ENCODE measurements around the gene HSPBP1.

Gene HSPBP1

DNA sequence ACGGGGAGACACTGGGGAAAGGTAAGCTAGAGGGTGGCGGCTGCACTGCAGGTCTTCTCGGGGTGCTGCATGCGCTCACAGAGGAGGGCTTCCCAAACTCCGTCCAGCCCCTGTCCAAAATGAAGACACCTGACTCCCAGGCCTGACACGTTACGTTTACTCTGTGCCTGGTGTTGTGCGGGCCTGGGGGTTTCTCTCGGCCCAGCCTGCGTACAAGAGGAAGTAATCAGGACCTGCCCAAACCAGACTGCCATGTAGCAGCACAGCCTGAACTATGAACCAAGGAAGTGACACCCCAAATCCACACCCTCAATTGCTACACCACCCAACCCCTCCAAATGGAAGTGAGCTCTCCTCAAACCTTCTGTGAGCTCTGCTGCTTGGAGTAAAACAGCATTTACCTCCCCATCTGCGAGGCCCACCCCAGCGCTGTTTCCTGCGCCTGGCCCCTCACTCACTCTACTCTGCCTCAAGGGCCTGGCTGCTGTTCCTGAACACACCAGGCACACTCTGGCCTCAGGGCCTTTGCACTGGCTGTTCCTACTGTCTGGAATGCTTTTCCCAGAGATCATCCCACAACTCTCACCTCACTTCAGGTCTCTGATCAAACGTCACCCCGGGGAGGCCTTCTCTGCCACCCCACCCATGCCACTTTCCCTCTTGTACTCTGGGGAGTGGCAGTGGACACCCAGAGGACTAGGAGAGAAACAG, 3.0 kb downstream of the HSPBP1 start:
- no peak for DNase-seq (ENCODE audit: low read depth in 3 of 3, low spot score in 1 of 3)

DNA sequence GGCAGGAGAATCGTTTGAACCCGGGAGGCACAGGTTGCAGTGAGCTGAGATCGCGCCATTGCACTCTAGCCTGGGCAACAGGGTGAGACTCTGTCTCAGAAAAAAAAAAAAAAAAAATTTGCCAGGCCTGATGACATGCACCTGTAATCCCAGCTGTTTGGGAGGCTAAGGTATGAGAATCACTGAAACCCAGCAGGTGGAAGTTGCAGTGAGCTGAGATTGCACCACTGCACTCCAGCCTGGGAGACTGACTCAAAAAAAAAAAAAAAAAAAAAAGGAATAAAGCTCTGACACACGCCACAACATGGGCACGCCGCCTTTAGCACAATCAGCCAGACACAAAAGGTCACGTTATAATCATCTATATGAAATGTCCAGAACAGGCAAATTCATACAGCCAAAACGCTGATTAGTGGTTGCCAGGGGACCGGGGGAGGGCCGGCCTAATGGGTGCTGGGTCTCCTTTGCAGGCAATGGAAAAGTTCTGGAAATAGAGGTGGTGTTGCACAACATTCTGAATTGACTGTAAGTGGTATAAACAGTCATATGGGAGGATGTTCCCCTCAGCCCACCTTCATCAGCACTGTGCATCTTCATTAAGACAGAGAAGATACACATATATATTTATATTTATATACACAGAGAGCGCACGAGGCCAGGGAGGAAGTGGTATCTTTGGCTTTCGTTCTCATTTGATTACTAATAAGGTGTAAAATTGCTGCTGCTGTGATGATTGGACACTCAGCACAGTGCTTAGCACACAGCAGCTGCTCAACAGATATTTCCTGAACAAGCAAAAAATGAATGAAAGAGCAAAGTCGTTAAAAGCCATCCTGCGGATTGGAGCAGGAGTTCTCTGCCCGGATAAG, 3.8 kb downstream of the HSPBP1 start:
- no peak for DNase-seq (ENCODE audit: low read depth in 3 of 3, low spot score in 1 of 3)

DNA sequence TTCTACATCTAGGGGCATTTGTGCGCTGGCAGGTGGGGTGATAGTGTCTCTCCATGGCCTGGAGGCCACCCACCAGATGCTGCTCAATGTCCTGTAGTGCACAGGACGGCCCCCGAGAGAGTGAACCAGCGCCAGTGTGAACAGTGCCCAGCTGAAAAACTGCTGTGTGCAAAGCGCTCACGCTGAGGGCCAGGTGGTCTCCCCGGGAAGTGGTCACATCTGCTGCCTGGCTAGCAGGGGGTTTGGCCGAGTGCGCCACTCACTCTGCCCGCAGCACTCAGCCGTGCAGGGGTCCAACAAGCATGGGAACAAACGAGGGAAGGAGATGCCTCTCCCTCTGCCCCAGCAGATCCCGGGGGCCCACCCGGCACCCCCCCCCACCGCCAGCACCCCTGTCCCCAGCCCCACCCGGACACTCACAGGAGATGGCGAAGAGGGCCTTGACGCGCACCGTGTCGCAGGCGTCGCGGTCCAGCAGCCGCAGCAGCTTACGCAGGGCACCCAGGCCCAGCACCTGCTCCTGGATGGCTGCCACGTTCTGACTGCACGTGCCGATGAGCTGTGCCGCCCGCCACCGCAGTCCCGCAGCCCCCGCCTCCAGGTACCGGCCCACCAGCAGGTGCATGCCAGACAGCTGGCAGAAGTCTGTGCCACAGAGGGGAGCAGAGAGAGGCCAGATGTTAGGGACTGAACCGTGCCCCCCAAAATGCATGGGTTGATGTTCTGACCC, 5.8 kb downstream of the HSPBP1 start:
- no peak for DNase-seq (ENCODE audit: low read depth in 3 of 3, low spot score in 1 of 3)

DNA sequence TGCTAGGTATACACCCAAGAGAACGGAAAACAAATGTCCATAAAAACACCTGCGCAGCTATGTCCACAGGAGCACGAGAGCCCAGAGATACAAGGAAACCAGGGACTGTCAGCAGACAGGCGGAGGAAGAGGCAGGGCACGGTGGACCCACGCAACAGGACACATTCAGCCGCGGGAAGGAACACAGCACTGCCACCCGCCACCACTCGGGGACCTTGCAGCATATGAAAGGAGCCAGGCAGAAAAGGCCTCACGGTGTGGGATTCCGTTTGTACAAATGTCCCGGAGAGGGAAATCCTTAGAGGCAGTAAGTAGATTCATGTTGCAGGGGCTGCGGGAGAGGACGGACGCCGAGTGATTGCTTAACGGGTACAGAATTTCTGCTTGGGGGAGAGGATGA, 7.8 kb downstream of the HSPBP1 start:
- no peak for DNase-seq (ENCODE audit: low read depth in 3 of 3, low spot score in 1 of 3)

DNA sequence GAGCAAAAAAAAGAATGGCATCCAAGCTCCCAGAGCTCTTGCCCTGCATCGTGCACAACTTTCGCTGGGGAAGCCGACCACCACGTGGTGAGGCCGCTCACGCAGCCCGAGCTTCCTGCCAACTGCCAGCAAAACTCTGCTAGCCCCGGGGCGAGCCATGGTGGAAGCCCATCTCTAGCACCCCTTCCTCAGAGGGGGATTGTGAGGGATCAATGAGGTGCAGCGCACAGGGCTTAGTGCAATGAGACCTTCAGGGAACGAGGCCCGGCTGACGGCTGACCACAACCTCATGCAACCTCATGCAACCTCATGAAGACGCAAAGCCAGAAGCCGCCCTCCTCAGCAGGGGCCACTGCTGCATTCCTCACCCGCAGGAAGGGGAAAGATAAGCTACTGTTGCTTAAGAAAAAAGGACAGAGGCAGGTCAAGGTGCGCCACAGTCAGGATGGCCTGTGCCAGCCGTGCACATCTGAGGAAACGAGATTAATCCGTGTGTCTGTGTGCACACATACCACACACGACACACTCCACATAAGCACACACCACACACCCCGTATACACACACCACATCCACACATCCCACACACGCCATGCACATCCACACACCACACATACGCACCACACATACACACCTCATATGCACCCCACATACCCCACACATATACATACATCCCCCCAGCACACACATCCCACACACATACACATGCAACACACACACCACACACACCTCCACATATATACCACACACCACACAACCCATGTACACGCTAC, 9.6 kb downstream of the HSPBP1 start:
- DNase-seq (ENCODE audit: low read depth in 3 of 3, low spot score in 1 of 3) = no peak

DNA sequence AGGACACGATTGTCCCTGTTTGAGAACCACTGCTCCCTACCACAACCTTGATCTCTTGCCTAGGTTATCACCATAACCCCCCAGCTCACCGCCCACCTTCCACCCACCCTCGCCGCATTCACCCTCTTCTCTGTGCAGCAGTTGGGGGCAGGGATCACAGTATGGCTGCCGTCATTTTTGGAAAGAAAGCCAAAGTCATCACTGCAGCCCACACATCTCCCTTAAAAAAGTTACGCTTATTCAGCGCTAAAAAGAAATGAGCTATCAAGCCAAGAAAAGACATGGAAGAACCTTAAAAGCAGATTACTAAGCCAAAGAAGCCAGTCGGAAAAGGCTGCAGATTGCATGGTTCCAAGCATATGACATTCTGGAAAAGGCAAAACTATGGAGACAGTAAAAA, 10.6 kb downstream of the HSPBP1 start:
- no peak for DNase-seq (ENCODE audit: low read depth in 3 of 3, low spot score in 1 of 3)

GRCh38 chr19:55266840-55267239, 13.1 kb downstream of the HSPBP1 start:
- DNase-seq (ENCODE audit: low read depth in 3 of 3, low spot score in 1 of 3) = no peak

DNA sequence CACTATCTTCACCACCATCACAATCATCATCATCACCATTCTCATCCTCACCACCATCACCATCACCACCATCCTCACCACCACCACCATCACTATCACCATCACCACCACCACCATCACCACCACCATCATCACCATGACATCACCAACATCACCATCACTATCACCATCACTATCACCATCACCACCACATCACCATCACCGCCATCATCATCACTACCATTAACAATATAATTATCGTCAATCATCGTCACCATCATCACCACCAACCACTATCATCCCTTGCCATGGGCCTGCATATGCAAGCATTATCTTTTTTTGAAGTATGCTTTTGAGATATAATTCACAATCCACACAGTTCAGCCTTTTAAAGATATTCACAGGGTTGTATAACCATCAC, 13.5 kb downstream of the HSPBP1 start:
- no peak for DNase-seq (ENCODE audit: low read depth in 3 of 3, low spot score in 1 of 3)

DNA sequence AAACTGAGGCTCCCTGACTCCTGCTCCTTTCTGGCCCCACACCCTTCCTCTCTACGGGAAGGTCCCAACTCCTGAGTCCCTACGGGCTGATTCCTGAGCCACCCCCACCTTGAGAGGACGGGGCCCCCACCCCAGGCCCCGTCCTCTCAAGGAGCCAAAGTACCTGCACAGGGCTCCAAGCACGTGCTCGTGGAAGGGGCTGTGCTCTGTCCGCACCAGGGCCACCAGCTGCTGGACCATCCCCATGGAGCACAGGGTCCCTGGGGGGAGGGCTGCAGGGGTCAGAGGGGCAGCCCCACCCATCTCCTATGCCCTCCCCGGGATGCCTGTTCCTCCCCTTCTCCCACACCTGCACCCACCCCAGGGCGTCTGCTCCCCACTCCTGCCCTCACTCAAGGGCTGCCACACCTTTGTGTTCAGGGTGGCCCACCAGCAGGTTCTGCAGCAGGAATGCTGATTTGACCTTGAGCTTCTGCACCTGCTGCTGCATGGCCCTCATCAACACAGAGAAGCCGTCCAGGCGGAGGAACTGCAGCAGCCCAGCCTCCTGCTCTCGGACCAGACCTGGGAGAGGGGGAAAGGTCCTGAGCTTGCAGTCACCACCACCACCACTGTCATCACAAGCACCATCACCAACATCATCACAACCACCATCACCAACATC, 14.1 kb downstream of the HSPBP1 start:
- no peak for DNase-seq (ENCODE audit: low read depth in 3 of 3, low spot score in 1 of 3)

GRCh38 chr19:55265173-55265572, 14.7 kb downstream of the HSPBP1 start:
- no peak for DNase-seq (ENCODE audit: low read depth in 3 of 3, low spot score in 1 of 3)

- DNase-seq (ENCODE audit: low read depth in 3 of 3, low spot score in 1 of 3) = no peak
Measured at GRCh38 chr19:55264531-55264930, 15.4 kb downstream of the HSPBP1 start.

- no peak for DNase-seq (ENCODE audit: low read depth in 3 of 3, low spot score in 1 of 3)
Measured at GRCh38 chr19:55262359-55262758, 17.6 kb downstream of the HSPBP1 start.

- no peak for DNase-seq (ENCODE audit: low read depth in 3 of 3, low spot score in 1 of 3)
Measured at GRCh38 chr19:55261671-55262126, 18.2 kb downstream of the HSPBP1 start.

DNA sequence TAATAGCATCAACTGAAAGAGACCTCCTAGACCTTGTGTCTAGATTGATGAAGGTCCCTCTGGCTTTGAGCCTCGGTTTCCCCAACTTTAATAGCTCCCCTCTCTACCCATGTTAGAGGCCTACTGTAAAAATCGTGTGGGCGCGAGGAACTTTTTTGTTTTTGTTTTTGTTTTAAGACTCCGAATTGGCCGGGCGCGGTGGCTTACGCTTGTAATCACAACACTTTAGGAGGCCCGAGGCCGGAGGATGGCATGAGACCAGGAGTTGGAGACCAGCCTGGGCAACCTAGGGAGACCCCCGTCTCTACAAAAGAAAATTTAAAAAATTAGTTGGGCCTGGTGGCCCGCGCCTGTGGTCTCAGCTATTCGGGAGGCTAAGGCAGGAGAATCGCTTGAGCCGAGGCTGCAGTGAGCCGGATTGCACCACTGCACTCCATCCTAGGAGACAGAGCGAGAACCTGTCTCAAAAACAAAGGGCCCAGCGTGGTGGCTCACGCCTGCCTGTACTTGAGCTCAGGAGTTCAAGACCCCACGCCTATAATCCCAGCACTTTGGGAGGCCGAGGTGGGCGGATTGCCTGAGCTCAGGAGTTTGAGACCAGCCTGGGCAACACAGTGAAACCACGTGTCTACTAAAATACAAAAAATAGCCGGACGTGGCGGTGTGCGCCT, 20.2 kb downstream of the HSPBP1 start:
- DNase-seq (ENCODE audit: low read depth in 3 of 3, low spot score in 1 of 3) = no peak

DNA sequence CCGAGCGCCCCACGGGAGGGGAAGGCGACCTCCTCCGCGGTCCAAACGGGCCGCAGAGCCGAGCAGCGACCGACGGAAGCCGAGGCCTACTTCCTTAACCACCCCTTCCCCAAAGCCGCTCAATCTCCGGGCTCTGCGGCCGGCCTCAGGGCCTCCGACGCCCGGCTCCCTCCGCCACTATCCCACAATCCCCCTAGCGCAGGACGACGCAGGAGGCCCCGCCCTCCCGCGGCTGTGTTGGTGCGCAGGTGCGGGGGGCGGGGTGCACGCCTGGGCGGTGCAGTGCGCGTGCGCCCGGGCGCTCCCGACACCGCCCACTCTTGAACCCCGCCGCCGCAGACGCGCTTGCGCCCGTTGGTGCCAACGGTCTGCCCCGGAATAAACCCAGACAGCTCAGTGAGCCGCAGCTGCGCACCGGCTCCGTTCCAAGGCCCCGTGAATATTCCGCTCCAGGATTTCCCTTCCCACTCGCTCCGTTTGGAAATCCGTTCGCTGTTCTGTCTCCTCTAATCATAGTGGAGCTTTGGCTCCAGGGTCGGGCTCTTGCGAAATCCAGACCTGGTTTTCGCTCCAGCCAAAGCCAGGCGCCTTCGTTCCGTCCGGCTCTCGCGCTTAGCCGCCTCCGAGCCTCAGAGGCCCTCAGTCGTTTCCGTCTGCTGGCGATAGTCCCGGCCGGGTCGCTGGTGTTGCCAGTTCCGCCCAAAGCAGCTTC, 20.9 kb downstream of the HSPBP1 start, which contains the start of gene PPP6R1:
TSS of gene PPP6R1 (minus strand) at position 190 of the 712 bp plus-strand sequence. CDS start 11,914 bp downstream, outside the sequence.
- DNase-seq (ENCODE audit: low read depth in 3 of 3, low spot score in 1 of 3) = peak; percentile 86 to 92 (median 88)

- DNase-seq (ENCODE audit: low read depth in 3 of 3, low spot score in 1 of 3) = no peak
Measured at GRCh38 chr19:55258476-55258827, 21.5 kb downstream of the HSPBP1 start.

- DNase-seq (ENCODE audit: low read depth in 3 of 3, low spot score in 1 of 3) = no peak
Measured at GRCh38 chr19:55257461-55258420, 22.2 kb downstream of the HSPBP1 start.
